ENCODE data around the gene ENTHD1. TPM values are rescaled to one million over a fixed set of nuclear protein-coding genes. Genes with fewer than 3 reads are reported as not detected.

Gene ENTHD1
- total RNA-seq, 1 experiment from 2014 or later, result not detected

DNA sequence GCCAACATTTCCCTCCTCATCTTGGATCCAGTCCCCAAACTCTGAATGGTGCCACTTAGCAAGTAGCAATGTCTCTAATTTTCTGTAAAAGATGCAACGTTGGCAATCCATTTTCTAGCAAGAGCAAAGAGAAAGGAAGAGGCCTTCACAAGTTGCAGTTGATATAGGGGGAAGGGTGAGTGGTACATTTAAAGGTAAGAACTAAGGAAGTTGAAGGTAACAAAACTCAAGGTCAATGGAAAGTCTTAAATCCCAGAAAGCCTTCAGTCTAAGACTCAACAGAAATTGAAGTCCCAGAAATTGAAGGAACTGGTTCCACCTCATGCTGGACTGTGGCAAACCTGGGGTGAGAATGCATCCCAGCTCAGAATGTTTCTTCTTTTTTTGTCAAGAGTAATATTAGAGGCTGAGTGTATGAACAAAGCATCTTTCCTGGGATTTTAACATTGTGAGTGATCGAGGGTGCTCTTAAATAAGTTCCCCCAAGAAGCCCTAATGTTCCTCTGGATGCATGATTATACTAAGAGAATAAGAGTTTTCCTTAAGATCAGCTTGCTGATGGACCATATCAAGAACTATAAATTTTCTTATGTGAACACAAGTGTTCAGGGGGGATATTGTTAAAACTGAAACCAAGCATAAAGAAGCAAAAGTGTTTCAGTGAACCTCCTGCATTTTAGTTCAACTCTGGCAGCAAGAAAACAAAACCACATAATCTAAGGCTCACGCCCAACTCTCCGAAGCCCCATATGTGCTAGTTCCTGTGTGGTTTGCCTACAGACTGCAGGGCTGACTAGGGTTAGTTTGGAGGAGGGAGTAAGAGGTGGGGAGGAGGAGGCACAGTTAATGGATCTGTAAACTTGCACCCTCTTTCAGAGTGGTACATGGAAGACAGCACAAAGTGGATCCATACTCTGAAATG lies 7.0 kb upstream of the ENTHD1 start, which contains the start of gene GRAP2:
Gene GRAP2 (plus strand): TSS at position 779 of the 922 bp plus-strand sequence. CDS start 46,023 bp downstream, outside the sequence.
- no peaks in the 10 kb centered on the region; the same call in 1 of the 2 replicates for H3K27me3 ChIP-seq (replicated peaks; ENCODE audit: control insufficient read depth, insufficient read depth, low read length)
- no TSS peak for BruUV-seq (replicated peaks)
- H3K9me3 ChIP-seq, result no peaks in the 10 kb centered on the region
- no peaks in the 10 kb centered on the region for H3K4me1 Mint-ChIP-seq (ENCODE audit: low read depth, unreplicated experiment)
- H3K27ac Mint-ChIP-seq (ENCODE audit: unreplicated experiment), result no peak within 1 kb of the TSS
- no peaks in the 10 kb centered on the region for H3K36me3 Mint-ChIP-seq (ENCODE audit: insufficient read depth, unreplicated experiment)
- H3K4me3 ChIP-seq (ENCODE audit: low read depth, low read length), result no peak within 1 kb of the TSS
- TF ChIP-seq, protein P1, sequence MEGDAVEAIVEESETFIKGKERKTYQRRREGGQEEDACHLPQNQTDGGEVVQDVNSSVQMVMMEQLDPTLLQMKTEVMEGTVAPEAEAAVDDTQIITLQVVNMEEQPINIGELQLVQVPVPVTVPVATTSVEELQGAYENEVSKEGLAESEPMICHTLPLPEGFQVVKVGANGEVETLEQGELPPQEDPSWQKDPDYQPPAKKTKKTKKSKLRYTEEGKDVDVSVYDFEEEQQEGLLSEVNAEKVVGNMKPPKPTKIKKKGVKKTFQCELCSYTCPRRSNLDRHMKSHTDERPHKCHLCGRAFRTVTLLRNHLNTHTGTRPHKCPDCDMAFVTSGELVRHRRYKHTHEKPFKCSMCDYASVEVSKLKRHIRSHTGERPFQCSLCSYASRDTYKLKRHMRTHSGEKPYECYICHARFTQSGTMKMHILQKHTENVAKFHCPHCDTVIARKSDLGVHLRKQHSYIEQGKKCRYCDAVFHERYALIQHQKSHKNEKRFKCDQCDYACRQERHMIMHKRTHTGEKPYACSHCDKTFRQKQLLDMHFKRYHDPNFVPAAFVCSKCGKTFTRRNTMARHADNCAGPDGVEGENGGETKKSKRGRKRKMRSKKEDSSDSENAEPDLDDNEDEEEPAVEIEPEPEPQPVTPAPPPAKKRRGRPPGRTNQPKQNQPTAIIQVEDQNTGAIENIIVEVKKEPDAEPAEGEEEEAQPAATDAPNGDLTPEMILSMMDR (IDR thresholded peaks at IDR 0.05; ENCODE audit: insufficient read depth in 1 of 2, low read depth in 1 of 2, low read length in 1 of 2, severe bottlenecking in 1 of 2, unreplicated experiment in 1 of 2), result no peak
- H3K4me3 Mint-ChIP-seq (ENCODE audit: unreplicated experiment), result no peak within 1 kb of the TSS
- H3K36me3 ChIP-seq (ENCODE audit: control insufficient read depth, insufficient read depth, low read length), result no peaks in the 10 kb centered on the region
- no peak for DNase-seq
- H3K4me1 ChIP-seq, result no peaks in the 10 kb centered on the region
- ChIA-PET CTCF (no interaction called here), POLR2A (no interaction called here)
- H3K9me3 Mint-ChIP-seq (ENCODE audit: unreplicated experiment), result no peaks in the 10 kb centered on the region
- H3K27me3 Mint-ChIP-seq (ENCODE audit: insufficient read depth, unreplicated experiment), result peaks cover 19% of the 10 kb centered on the region
- intact Hi-C loops (cut with micrococcal nuclease; ENCODE audit: unreplicated experiment), result no loop called here

DNA sequence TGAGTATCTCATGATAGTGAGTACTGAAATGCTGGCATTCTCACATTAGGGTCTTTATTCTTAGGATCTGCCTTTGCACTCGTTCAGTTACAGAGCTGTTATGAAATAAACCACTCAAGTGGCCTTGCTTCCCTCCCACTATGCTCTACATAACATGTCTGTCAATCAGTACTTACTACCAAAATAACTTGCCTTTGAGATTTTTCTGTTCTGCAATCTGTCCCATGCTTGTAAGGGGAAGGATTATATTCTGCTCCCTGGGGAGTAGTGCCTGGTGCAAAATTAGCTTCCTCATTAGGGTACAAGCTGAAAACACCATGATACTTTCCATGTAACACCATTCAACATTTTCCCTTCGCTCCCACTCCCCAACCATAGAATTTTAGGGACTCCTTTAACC lies 5.4 kb upstream of the ENTHD1 start:
- no peak overlapping the region for H3K4me3 Mint-ChIP-seq (ENCODE audit: unreplicated experiment)
- Histone ChIP-seq H3K9me3 (no peaks in the 10 kb centered on the region), H3K27me3 (replicated peaks; ENCODE audit: control insufficient read depth, insufficient read depth, low read length) (no peaks in the 10 kb centered on the region), H3K4me3 (ENCODE audit: low read depth, low read length) (no peak overlapping the region), H3K4me1 (no peaks in the 10 kb centered on the region), H3K36me3 (ENCODE audit: control insufficient read depth, insufficient read depth, low read length) (no peaks in the 10 kb centered on the region)
- no peak overlapping the region for H3K27ac Mint-ChIP-seq (ENCODE audit: unreplicated experiment)
- H3K4me1 Mint-ChIP-seq (ENCODE audit: low read depth, unreplicated experiment), result no peaks in the 10 kb centered on the region
- TF ChIP-seq, protein P1 (IDR thresholded peaks at IDR 0.05; ENCODE audit: insufficient read depth in 1 of 2, low read depth in 1 of 2, low read length in 1 of 2, severe bottlenecking in 1 of 2, unreplicated experiment in 1 of 2), result no peak
- H3K27me3 Mint-ChIP-seq (ENCODE audit: insufficient read depth, unreplicated experiment), result peaks cover 12% of the 10 kb centered on the region
- H3K36me3 Mint-ChIP-seq (ENCODE audit: insufficient read depth, unreplicated experiment), result no peaks in the 10 kb centered on the region
- DNase-seq, result no peak
- no TSS peak for BruUV-seq (replicated peaks)
- intact Hi-C loops (cut with micrococcal nuclease; ENCODE audit: unreplicated experiment), result no loop called here
- H3K9me3 Mint-ChIP-seq (ENCODE audit: unreplicated experiment), result no peaks in the 10 kb centered on the region
- CTCF ChIA-PET, result no interaction called here
- POLR2A ChIA-PET, result no interaction called here

DNA sequence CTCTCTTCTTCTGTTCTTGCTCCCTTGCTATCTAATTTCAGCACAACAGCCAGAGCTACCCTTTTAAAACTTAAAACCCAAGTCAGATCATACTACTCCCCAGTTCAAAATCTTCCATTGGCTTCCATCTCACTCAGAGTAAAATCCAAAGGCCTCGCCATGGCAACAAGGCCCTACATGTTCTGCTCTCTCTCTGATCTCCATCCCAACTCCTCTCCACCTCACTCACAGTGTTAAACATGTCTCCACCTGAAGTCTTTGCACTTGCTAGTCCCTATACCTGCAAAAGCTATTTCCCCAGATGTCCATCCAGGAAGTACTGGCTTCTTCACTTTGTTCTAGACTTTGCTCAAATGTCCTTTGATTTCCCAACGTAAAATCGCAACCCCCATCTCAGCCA lies 4.3 kb upstream of the ENTHD1 start:
- no peak for DNase-seq
- no peaks in the 10 kb centered on the region for H3K36me3 Mint-ChIP-seq (ENCODE audit: insufficient read depth, unreplicated experiment)
- POLR2A ChIA-PET, result no interaction called here
- intact Hi-C loops (cut with micrococcal nuclease; ENCODE audit: unreplicated experiment), result no loop called here
- CTCF ChIA-PET, result interaction anchor here (1.5 kb wide), 1 partner anchor 139 kb away, joined by 5 read pairs; no protein-coding TSS in a partner anchor
- Histone ChIP-seq H3K36me3 (ENCODE audit: control insufficient read depth, insufficient read depth, low read length) (no peaks in the 10 kb centered on the region), H3K9me3 (no peaks in the 10 kb centered on the region), H3K27me3 (replicated peaks; ENCODE audit: control insufficient read depth, insufficient read depth, low read length) (no peaks in the 10 kb centered on the region), H3K4me1 (no peaks in the 10 kb centered on the region), H3K4me3 (ENCODE audit: low read depth, low read length) (no peak overlapping the region)
- no peak overlapping the region for H3K4me3 Mint-ChIP-seq (ENCODE audit: unreplicated experiment)
- H3K27ac Mint-ChIP-seq (ENCODE audit: unreplicated experiment), result no peak overlapping the region
- no TSS peak for BruUV-seq (replicated peaks)
- H3K9me3 Mint-ChIP-seq (ENCODE audit: unreplicated experiment), result no peaks in the 10 kb centered on the region
- TF ChIP-seq, protein P1 (IDR thresholded peaks at IDR 0.05; ENCODE audit: insufficient read depth in 1 of 2, low read depth in 1 of 2, low read length in 1 of 2, severe bottlenecking in 1 of 2, unreplicated experiment in 1 of 2), result no peak
- no peaks in the 10 kb centered on the region for H3K4me1 Mint-ChIP-seq (ENCODE audit: low read depth, unreplicated experiment)
- H3K27me3 Mint-ChIP-seq (ENCODE audit: insufficient read depth, unreplicated experiment), result peaks cover 12% of the 10 kb centered on the region

All from Caco-2 (cell line).